KOPT-K1 (cell line): ENCODE data around the gene C1orf122.

Experiments
- H3K27ac ChIP-seq: fragments of 200-600 bp; sonication (generic); 2 replicates; pipeline ENCODE4 v1.5.1; 2016; ENCODE audit warnings: antibody characterized with exemption, mild to moderate bottlenecking, low read depth, low read length; ENCODE audit not compliant: poor library complexity, severe bottlenecking
- H3K36me3 ChIP-seq: fragments of 200-600 bp; sonication (generic); 2 replicates; pipeline ENCODE4 v1.5.1; 2017; ENCODE audit warnings: antibody characterized with exemption, mild to moderate bottlenecking, low read length, moderate library complexity; ENCODE audit not compliant: insufficient read depth
- H3K9me3 ChIP-seq: fragments of 200-600 bp; sonication (generic); 2 replicates; pipeline ENCODE4 v1.5.1; 2017; ENCODE audit warnings: antibody characterized with exemption, low read length, mild to moderate bottlenecking; ENCODE audit not compliant: insufficient read depth, poor library complexity, severe bottlenecking

Gene C1orf122

GRCh38 chr1:37821481-37821880, 13.9 kb downstream of the C1orf122 start:
- no peak overlapping the region for H3K27ac ChIP-seq
- no peaks in the 10 kb centered on the region for H3K9me3 ChIP-seq
- peaks cover 70% of the 10 kb centered on the region for H3K36me3 ChIP-seq

- Histone ChIP-seq H3K36me3 (peaks cover 61% of the 10 kb centered on the region), H3K27ac (no peak overlapping the region), H3K9me3 (no peaks in the 10 kb centered on the region)
These were observed 15.6 kb downstream of the C1orf122 start for GRCh38 chr1:37822906-37823815.

- H3K36me3 ChIP-seq, result peaks cover 65% of the 10 kb centered on the region
- H3K9me3 ChIP-seq, result no peaks in the 10 kb centered on the region
- no peak overlapping the region for H3K27ac ChIP-seq
These were observed 16.4 kb downstream of the C1orf122 start for GRCh38 chr1:37824001-37824400.

- no peaks in the 10 kb centered on the region for H3K9me3 ChIP-seq
- H3K27ac ChIP-seq, result no peak overlapping the region
- H3K36me3 ChIP-seq, result peaks cover 66% of the 10 kb centered on the region
These were observed 17.9 kb downstream of the C1orf122 start for GRCh38 chr1:37825506-37825905.

GRCh38 chr1:37828410-37829074, 21.0 kb downstream of the C1orf122 start:
- Histone ChIP-seq H3K36me3 (peaks cover 61% of the 10 kb centered on the region), H3K9me3 (no peaks in the 10 kb centered on the region)

GRCh38 chr1:37831109-37831508, 23.5 kb downstream of the C1orf122 start:
- Histone ChIP-seq H3K9me3 (no peaks in the 10 kb centered on the region), H3K36me3 (peaks cover 79% of the 10 kb centered on the region), H3K27ac (no peak overlapping the region)

More at GRCh38 chr1:37828410-37829074, 21.0 kb downstream of the C1orf122 start:
- no peak overlapping the region for H3K27ac ChIP-seq

GRCh38 chr1:37831809-37832208, 24.2 kb downstream of the C1orf122 start:
- H3K9me3 ChIP-seq, result no peaks in the 10 kb centered on the region
- peaks cover 85% of the 10 kb centered on the region for H3K36me3 ChIP-seq
- no peak overlapping the region for H3K27ac ChIP-seq

- H3K36me3 ChIP-seq, result peaks cover 88% of the 10 kb centered on the region
- H3K9me3 ChIP-seq, result no peaks in the 10 kb centered on the region
- no peak overlapping the region for H3K27ac ChIP-seq
These were observed 29.2 kb downstream of the C1orf122 start for GRCh38 chr1:37836788-37837187.

GRCh38 chr1:37839676-37840075, 32.1 kb downstream of the C1orf122 start:
- no peak overlapping the region for H3K27ac ChIP-seq
- H3K36me3 ChIP-seq, result peaks cover 66% of the 10 kb centered on the region
- no peaks in the 10 kb centered on the region for H3K9me3 ChIP-seq

- H3K36me3 ChIP-seq, result peaks cover 60% of the 10 kb centered on the region
- H3K9me3 ChIP-seq, result no peaks in the 10 kb centered on the region
- no peak overlapping the region for H3K27ac ChIP-seq
These were observed 33.1 kb downstream of the C1orf122 start for GRCh38 chr1:37840711-37841110.

GRCh38 chr1:37841652-37842051, 34.1 kb downstream of the C1orf122 start:
- H3K36me3 ChIP-seq, result peaks cover 53% of the 10 kb centered on the region
- no peaks in the 10 kb centered on the region for H3K9me3 ChIP-seq
- no peak overlapping the region for H3K27ac ChIP-seq

- H3K27ac ChIP-seq, result no peak overlapping the region
These were observed 36.9 kb downstream of the C1orf122 start for GRCh38 chr1:37844536-37844935.

GRCh38 chr1:37845049-37845646, 37.6 kb downstream of the C1orf122 start:
- Histone ChIP-seq H3K27ac (no peak overlapping the region), H3K9me3 (no peaks in the 10 kb centered on the region), H3K36me3 (peaks cover 34% of the 10 kb centered on the region)

More at GRCh38 chr1:37844536-37844935, 36.9 kb downstream of the C1orf122 start:
- no peaks in the 10 kb centered on the region for H3K9me3 ChIP-seq
- H3K36me3 ChIP-seq, result peaks cover 40% of the 10 kb centered on the region

GRCh38 chr1:37845786-37846185, 38.2 kb downstream of the C1orf122 start:
- Histone ChIP-seq H3K27ac (no peak overlapping the region), H3K36me3 (peaks cover 36% of the 10 kb centered on the region)

GRCh38 chr1:37846647-37847339, 39.2 kb downstream of the C1orf122 start:
- H3K9me3 ChIP-seq, result no peaks in the 10 kb centered on the region
- peaks cover 31% of the 10 kb centered on the region for H3K36me3 ChIP-seq
- H3K27ac ChIP-seq, result peak overlapping the region; percentile 23

More at GRCh38 chr1:37845786-37846185, 38.2 kb downstream of the C1orf122 start:
- H3K9me3 ChIP-seq, result no peaks in the 10 kb centered on the region
